A673 (cell line): ENCODE results near the gene ABHD15. TPM values are rescaled to one million over a fixed set of nuclear protein-coding genes. Genes with fewer than 3 reads are reported as not detected.

Experiments
- BruUV-seq: library from RNA; stranded (reverse); fragments of 400-500 nt; replicated peaks from 2 replicates; lab custom pipeline; 2021; lab: Mats Ljungman, UMichigan
- CTCF ChIA-PET: fragments of 300-600 bp; sonication (Branson Sonifier 250); formaldehyde crosslinking; loops from one replicate; lab custom pipeline; 2022; ENCODE audit warnings: antibody characterized with exemption; lab: Charles Lee
- POLR2A ChIA-PET: fragments of 300-600 bp; sonication (Branson Sonifier 250); formaldehyde crosslinking; loops from one replicate; lab custom pipeline; 2022; ENCODE audit warnings: antibody characterized with exemption; ENCODE audit not compliant: low non-redundant PET; lab: Charles Lee
- DNase-seq: peaks from one replicate; pipeline ENCODE4 v3.0.0-alpha.2; 2015; ENCODE audit warnings: low spot score
- H3K27ac ChIP-seq: fragments of 200-600 bp; sonication (generic); 2 replicates; pipeline ENCODE4 v1.5.1; 2016; ENCODE audit warnings: mixed run types, low read depth, mild to moderate bottlenecking, mixed read lengths, antibody characterized with exemption, low read length; ENCODE audit not compliant: poor library complexity, severe bottlenecking
- H3K27me3 ChIP-seq: fragments of 200-600 bp; sonication (generic); replicated peaks from 2 replicates; pipeline ENCODE4 v1.6.1; 2017; ENCODE audit warnings: mixed run types, low read depth, mild to moderate bottlenecking, mixed read lengths, antibody characterized with exemption, low read length; ENCODE audit not compliant: insufficient read depth, poor library complexity
- H3K36me3 ChIP-seq: fragments of 200-600 bp; sonication (generic); 2 replicates; pipeline ENCODE4 v1.6.1; 2016; ENCODE audit warnings: mixed run types, mild to moderate bottlenecking, mixed read lengths, antibody characterized with exemption, low read length; ENCODE audit not compliant: insufficient read depth, poor library complexity, severe bottlenecking
- H3K4me1 ChIP-seq: fragments of 200-600 bp; sonication (generic); 2 replicates; pipeline ENCODE4 v1.6.1; 2017; ENCODE audit warnings: mixed run types, mild to moderate bottlenecking, mixed read lengths, antibody characterized with exemption, low read length; ENCODE audit not compliant: insufficient read depth, poor library complexity, severe bottlenecking
- H3K4me3 ChIP-seq: fragments of 200-600 bp; sonication (generic); 2 replicates; pipeline ENCODE4 v1.5.1; 2016; ENCODE audit warnings: low read depth, mixed run types, mild to moderate bottlenecking, mixed read lengths, low read length; ENCODE audit not compliant: poor library complexity, severe bottlenecking
- H3K9me3 ChIP-seq: fragments of 200-600 bp; sonication (generic); 2 replicates; pipeline ENCODE4 v1.6.1; 2016; ENCODE audit warnings: mixed run types, low read depth, mild to moderate bottlenecking, mixed read lengths, antibody characterized with exemption, low read length; ENCODE audit not compliant: poor library complexity, severe bottlenecking
- EZH2 ChIP-seq: fragments of 200-600 bp; sonication (generic); IDR thresholded peaks from 2 replicates; pipeline ENCODE4 v1.6.1; 2017; ENCODE audit warnings: borderline replicate concordance, low read depth, mild to moderate bottlenecking, mixed read lengths, antibody characterized with exemption, low read length; ENCODE audit not compliant: poor library complexity, severe bottlenecking
- intact Hi-C: fragments of 100-400 bp; cut with micrococcal nuclease; formaldehyde crosslinking; loops from one replicate; pipeline ENCODE4 v1.10.0; 2022; ENCODE audit not compliant: unreplicated experiment
- total RNA-seq: library from RNA; stranded (reverse); gene quantifications from 2 replicates; pipeline ENCODE4 v1.2.3, GENCODE V29; 2021
- TF ChIP-seq, protein P1 (sequence below): fragments of 300-800, 200-600 bp; sonication (generic); conservative IDR thresholded peaks from 2 replicates; pipeline ENCODE4 v1.5.1; 2017; ENCODE audit warnings: low read depth, mild to moderate bottlenecking, antibody characterized with exemption, low read length, moderate library complexity, mixed read lengths

The ABHD15 gene
- total RNA-seq, 1 experiment from 2014 or later, result 5.4 TPM

DNA sequence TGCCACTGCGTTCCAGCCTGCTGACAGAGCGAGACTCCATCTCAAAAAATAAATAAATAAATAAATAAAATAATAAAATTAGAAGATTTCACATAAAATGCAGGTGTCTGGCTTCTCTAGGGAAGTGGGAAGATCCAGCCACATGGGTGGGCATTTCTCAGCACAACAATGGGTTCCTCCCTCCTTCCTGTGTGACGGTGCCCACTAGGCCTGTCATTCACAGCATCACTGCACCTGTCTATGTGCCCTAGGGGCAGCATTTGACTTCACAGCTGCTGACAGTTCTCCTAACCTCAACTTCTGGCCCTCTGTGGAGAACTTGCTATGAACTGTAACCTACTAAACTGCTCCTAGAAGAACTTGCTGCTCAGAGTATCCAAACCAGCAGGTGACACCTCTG is 3.0 kb downstream of the ABHD15 start:
- TF ChIP-seq EZH2, result no peak
- TF ChIP-seq, protein P1, sequence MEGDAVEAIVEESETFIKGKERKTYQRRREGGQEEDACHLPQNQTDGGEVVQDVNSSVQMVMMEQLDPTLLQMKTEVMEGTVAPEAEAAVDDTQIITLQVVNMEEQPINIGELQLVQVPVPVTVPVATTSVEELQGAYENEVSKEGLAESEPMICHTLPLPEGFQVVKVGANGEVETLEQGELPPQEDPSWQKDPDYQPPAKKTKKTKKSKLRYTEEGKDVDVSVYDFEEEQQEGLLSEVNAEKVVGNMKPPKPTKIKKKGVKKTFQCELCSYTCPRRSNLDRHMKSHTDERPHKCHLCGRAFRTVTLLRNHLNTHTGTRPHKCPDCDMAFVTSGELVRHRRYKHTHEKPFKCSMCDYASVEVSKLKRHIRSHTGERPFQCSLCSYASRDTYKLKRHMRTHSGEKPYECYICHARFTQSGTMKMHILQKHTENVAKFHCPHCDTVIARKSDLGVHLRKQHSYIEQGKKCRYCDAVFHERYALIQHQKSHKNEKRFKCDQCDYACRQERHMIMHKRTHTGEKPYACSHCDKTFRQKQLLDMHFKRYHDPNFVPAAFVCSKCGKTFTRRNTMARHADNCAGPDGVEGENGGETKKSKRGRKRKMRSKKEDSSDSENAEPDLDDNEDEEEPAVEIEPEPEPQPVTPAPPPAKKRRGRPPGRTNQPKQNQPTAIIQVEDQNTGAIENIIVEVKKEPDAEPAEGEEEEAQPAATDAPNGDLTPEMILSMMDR, result no peak
- CTCF ChIA-PET, result no interaction called here
- no peak for DNase-seq
- BruUV-seq, result no TSS peak
- Histone ChIP-seq H3K4me3 (no peak overlapping the region), H3K27ac (no peak overlapping the region), H3K27me3 (no peaks in the 10 kb centered on the region), H3K36me3 (no peaks in the 10 kb centered on the region), H3K4me1 (no peaks in the 10 kb centered on the region), H3K9me3 (no peaks in the 10 kb centered on the region)
- POLR2A ChIA-PET, result no interaction called here
- intact Hi-C loops, result loop anchor here (10.0 kb wide), 1 partner anchor 61 kb away; the partner anchor contains the start of gene CORO6

GRCh38 chr17:29562615-29563014 is 4.2 kb downstream of the ABHD15 start:
- CTCF ChIA-PET, result no interaction called here
- no peaks in the 10 kb centered on the region for H3K36me3 ChIP-seq
- no peak for TF ChIP-seq EZH2
- TF ChIP-seq, protein P1, result no peak
- no peak overlapping the region for H3K4me3 ChIP-seq
- H3K27me3 ChIP-seq, result no peaks in the 10 kb centered on the region
- no peak for DNase-seq
- H3K9me3 ChIP-seq, result no peaks in the 10 kb centered on the region
- POLR2A ChIA-PET, result no interaction called here
- no TSS peak for BruUV-seq
- H3K4me1 ChIP-seq, result no peaks in the 10 kb centered on the region
- H3K27ac ChIP-seq, result no peak overlapping the region
- intact Hi-C loops, result loop anchor here (10.0 kb wide), 1 partner anchor 62 kb away; the partner anchor contains the start of gene CORO6

DNA sequence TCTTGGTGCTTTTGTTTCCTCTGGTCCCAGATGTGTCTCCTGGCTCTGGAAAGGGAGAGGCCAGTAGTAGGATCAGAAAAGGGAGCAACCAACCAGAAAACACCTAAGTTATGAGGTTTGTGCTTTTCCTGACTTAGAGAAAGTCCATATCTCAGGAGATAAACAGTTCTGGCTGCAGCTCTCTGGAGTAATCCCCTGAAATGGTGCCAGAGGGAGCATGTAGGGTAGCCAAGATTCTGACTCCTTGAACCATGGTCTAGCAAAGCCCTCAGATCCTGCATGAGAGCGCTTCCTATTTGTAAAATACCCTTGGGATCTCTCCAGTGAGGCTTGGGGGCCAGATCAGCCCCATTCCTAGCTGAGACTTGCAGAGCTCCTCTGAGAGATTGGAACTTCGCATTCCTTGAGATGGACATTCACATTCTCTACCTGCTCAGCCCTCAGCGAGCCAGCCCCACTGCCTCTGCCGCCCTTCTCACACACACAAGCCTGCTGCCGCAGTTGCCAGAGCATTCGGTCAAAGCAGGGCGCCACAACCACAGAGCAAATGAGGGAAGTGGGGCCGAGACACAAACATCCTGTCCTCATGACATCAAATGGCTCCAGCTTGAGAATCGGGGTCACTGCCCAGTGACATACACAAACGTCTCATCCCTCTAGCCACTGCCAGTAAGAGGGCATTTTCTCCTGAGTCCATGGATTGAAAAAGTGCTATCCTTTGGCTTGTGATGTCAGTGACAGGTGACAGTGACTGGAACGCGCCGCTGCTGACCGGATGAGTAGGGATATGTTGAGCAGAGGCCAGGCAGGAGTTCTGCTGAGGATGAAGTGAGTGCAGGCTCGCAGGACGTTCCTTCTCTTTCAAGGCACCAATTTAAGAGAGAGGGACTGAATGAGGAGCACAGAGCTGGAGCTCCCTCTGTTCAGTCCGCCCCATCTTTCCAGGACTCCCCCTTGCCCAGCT is 5.0 kb downstream of the ABHD15 start:
- Histone ChIP-seq H3K36me3 (no peaks in the 10 kb centered on the region), H3K4me1 (no peaks in the 10 kb centered on the region), H3K27me3 (no peaks in the 10 kb centered on the region), H3K9me3 (no peaks in the 10 kb centered on the region), H3K27ac (no peak overlapping the region), H3K4me3 (no peak overlapping the region)
- BruUV-seq, result no TSS peak
- POLR2A ChIA-PET, result no interaction called here
- CTCF ChIA-PET, result no interaction called here
- TF ChIP-seq, protein P1, result no peak
- no peak for TF ChIP-seq EZH2
- intact Hi-C loops, result loop anchor here (10.0 kb wide), 1 partner anchor 63 kb away; the partner anchor contains the start of gene CORO6
- no peak for DNase-seq
